A549 (cell line): ENCODE measurements around the gene ST6GAL1. TPM values are rescaled to one million over a fixed set of nuclear protein-coding genes. Genes with fewer than 3 reads are reported as not detected.
"Not testable (repeated sequence)": the region's sequence is repeated elsewhere in the genome, so short reads cannot be mapped to it uniquely, and the experiment has no call there.

Source experiments
- ATAC-seq, 2 experiments: fragments of 200-7000 bp in 1 of 2; fragments of >200 bp in 1 of 2; cut with Nextera tagmentation in 1 of 2; cut with Tn5 transposase in 1 of 2; 3 replicates each; pipeline versions ENCODE4 v1.8.0 to v1.9.1; 2018 to 2020; ENCODE audit warnings: mild to moderate bottlenecking in 1 of 2, moderate library complexity in 1 of 2
- CTCF ChIA-PET: fragments of 300-600 bp; sonication (Branson Sonifier 250); formaldehyde crosslinking; extraction: SDS; loops from one replicate; lab custom pipeline; 2021; ENCODE audit warnings: antibody characterized with exemption, inconsistent platforms; lab: Yijun Ruan, JAX
- POLR2A ChIA-PET: fragments of 350-600 bp; formaldehyde crosslinking; extraction: SDS; loops from one replicate; lab custom pipeline; 2021; ENCODE audit warnings: antibody characterized with exemption, inconsistent platforms; lab: Yijun Ruan, JAX
- DNase-seq, 2 experiments: peaks; one replicate each; pipeline versions ENCODE4 v3.0.0 to v3.0.0-alpha.2; 2011 to 2016; ENCODE audit warnings: low read depth in 1 of 2, low spot score in 1 of 2
- FAIRE-seq: peaks from 2 replicates; lab custom pipeline; 2011; peaks lifted over from hg19 to GRCh38; lab: Jason Lieb, UNC
- H3K27ac ChIP-seq, 2 experiments: fragments of >200 bp; sonication (Bioruptor Twin); formaldehyde crosslinking; 3 replicates each; pipeline ENCODE4 v1.5.1; 2016 to 2017
- H3K4me1 ChIP-seq: fragments of >200 bp; sonication (Bioruptor Twin); formaldehyde crosslinking; 3 replicates; pipeline ENCODE4 v1.6.1; 2016
- H3K4me2 ChIP-seq: fragments of >200 bp; sonication (Bioruptor Twin); formaldehyde crosslinking; 3 replicates; pipeline ENCODE4 v1.6.1; 2016
- H3K4me3 ChIP-seq: fragments of >200 bp; sonication (Bioruptor Twin); formaldehyde crosslinking; 3 replicates; pipeline ENCODE4 v1.5.1; 2016
- H3K9me3 ChIP-seq: fragments of >200 bp; sonication (Bioruptor Twin); formaldehyde crosslinking; 3 replicates; pipeline ENCODE4 v1.6.1; 2016
- CBX2 ChIP-seq: fragments of 200-600 bp; sonication (generic); IDR thresholded peaks from 2 replicates; pipeline ENCODE4 v1.6.1; 2016; ENCODE audit warnings: low read depth, mild to moderate bottlenecking, borderline replicate concordance
- CBX8 ChIP-seq: fragments of 200-600 bp; sonication (generic); IDR thresholded peaks from 2 replicates; pipeline ENCODE4 v1.6.1; 2016
- CEBPB ChIP-seq, 2 experiments: fragments of >200 bp in 1 of 2; sonication (Bioruptor Twin) in 1 of 2; formaldehyde crosslinking in 1 of 2; IDR thresholded peaks; 2 replicates each; pipeline ENCODE4 v1.6.1; 2012 to 2016
- CHD2 ChIP-seq: fragments of 150-350 bp; IDR thresholded peaks from 2 replicates; pipeline ENCODE4 v1.6.1; 2014; ENCODE audit warnings: low read length; ENCODE audit not compliant: partially characterized antibody
- EHF ChIP-seq: fragments of 250-450 bp; sonication (Bioruptor Pico); IDR thresholded peaks from 2 replicates; pipeline ENCODE4 v1.5.0; 2020; ENCODE audit warnings: mild to moderate bottlenecking
- HOXA7 ChIP-seq: fragments of 250-450 bp; sonication (Bioruptor Pico); IDR thresholded peaks from 2 replicates; pipeline ENCODE4 v1.5.0; 2020; ENCODE audit warnings: mild to moderate bottlenecking, moderate library complexity
- HOXB5 ChIP-seq: fragments of 250-450 bp; sonication (Bioruptor Pico); IDR thresholded peaks from 2 replicates; pipeline ENCODE4 v1.5.0; 2020; ENCODE audit warnings: mild to moderate bottlenecking, moderate library complexity
- KDM5A ChIP-seq: fragments of 200-600 bp; sonication (generic); IDR thresholded peaks from 2 replicates; pipeline ENCODE4 v1.6.1; 2016; ENCODE audit warnings: antibody characterized with exemption, mild to moderate bottlenecking
- NFE2L2 ChIP-seq: fragments of 150-350 bp; conservative IDR thresholded peaks from 2 replicates; pipeline ENCODE4 v1.6.1; 2014; ENCODE audit warnings: low read length
- PBX3 ChIP-seq: IDR thresholded peaks from 2 replicates; pipeline ENCODE4 v1.6.1; 2012
- RAD21 ChIP-seq, 2 experiments: fragments of >200 bp in 1 of 2; sonication (Bioruptor Twin) in 1 of 2; formaldehyde crosslinking in 1 of 2; IDR thresholded peaks in 1 of 2; conservative IDR thresholded peaks in 1 of 2; 2 replicates in 1 of 2; 3 replicates in 1 of 2; pipeline ENCODE4 v1.6.1; 2012 to 2018; ENCODE audit warnings: inconsistent platforms in 1 of 2
- REST ChIP-seq: fragments of 200-600 bp; sonication (generic); IDR thresholded peaks from 2 replicates; pipeline ENCODE4 v1.6.1; 2016; ENCODE audit warnings: antibody characterized with exemption, mild to moderate bottlenecking, moderate library complexity
- RNF2 ChIP-seq: fragments of 200-600 bp; sonication (generic); IDR thresholded peaks from 2 replicates; pipeline ENCODE4 v1.6.1; 2016; ENCODE audit warnings: low read depth, mild to moderate bottlenecking, antibody characterized with exemption, moderate library complexity, borderline replicate concordance
- TFCP2L1 ChIP-seq: fragments of 250-450 bp; sonication (Bioruptor Pico); IDR thresholded peaks from 2 replicates; pipeline ENCODE4 v1.5.0; 2021; ENCODE audit warnings: mild to moderate bottlenecking
- TP53 ChIP-seq: fragments of 250-450 bp; sonication (Bioruptor Pico); IDR thresholded peaks from 2 replicates; pipeline ENCODE4 v1.5.0; 2021; ENCODE audit warnings: mild to moderate bottlenecking, moderate library complexity
- WGBS: methylation state at CpG from one replicate; pipeline ENCODE4 v1.1.6; 2017; ENCODE audit errors: missing lambda C conversion rate; 5-methylcytosine and 5-hydroxymethylcytosine counted together
- polyA plus RNA-seq, 4 experiments: library from polyadenylated mRNA; depleted of rRNA in 3 of 4; stranded (reverse); fragments of >200 nt; fragmentation: RNase III in 1 of 4; extraction: RNeasy Plus Mini Kit Qiagen cat#74134 plus additional on column Dnase treatment in 1 of 4; gene quantifications; 2 replicates in 3 of 4; 3 replicates in 1 of 4; pipeline ENCODE4 v1.2.3, GENCODE V29; 2011 to 2017

ST6GAL1 gene
- polyA plus RNA-seq, 2 of the 4 experiments (the other 2 are of a cell fraction): 3.9 to 6.5 TPM

GRCh38 chr3:187000711-187001151 is 70.4 kb downstream of the ST6GAL1 start:
- ATAC-seq: no peak
- CTCF ChIA-PET: no interaction called here
- 77% methylated on average over 4 of the region's 4 CpGs for WGBS

GRCh38 chr3:187002915-187003314 is 72.6 kb downstream of the ST6GAL1 start:
- Histone ChIP-seq H3K4me3 (no peak overlapping the region), H3K4me1 (no peaks in the 10 kb centered on the region), H3K9me3 (no peaks in the 10 kb centered on the region), H3K4me2 (no peak overlapping the region), H3K27ac (no peak overlapping the region)
- TF ChIP-seq RNF2 (no peak), REST (no peak), NFE2L2 (no peak)
- 98% methylated on average over 4 of the region's 4 CpGs for WGBS
- CTCF ChIA-PET: no interaction called here
- ATAC-seq (no peak), DNase-seq (no peak), FAIRE-seq (no peak)
- POLR2A ChIA-PET: no interaction called here

More at GRCh38 chr3:187000711-187001151, 70.4 kb downstream of the ST6GAL1 start:
- Histone ChIP-seq H3K4me2 (no peak overlapping the region), H3K27ac (no peak overlapping the region), H3K4me3 (no peak overlapping the region), H3K9me3 (no peaks in the 10 kb centered on the region), H3K4me1 (no peaks in the 10 kb centered on the region)
- TF ChIP-seq RAD21 (conservative IDR thresholded peaks at IDR 0.05 in 1 of 2, IDR thresholded peaks at IDR 0.05 in 1 of 2) (no peak), NFE2L2 (no peak), PBX3 (no peak)
- FAIRE-seq (no peak), DNase-seq (no peak)
- POLR2A ChIA-PET: no interaction called here

GRCh38 chr3:187005827-187006481 is 75.6 kb downstream of the ST6GAL1 start:
- Histone ChIP-seq H3K4me1 (no peaks in the 10 kb centered on the region), H3K27ac (no peak overlapping the region), H3K9me3 (no peaks in the 10 kb centered on the region), H3K4me2 (no peak overlapping the region), H3K4me3 (no peak overlapping the region)
- 80% methylated on average over 3 of the region's 3 CpGs for WGBS
- ATAC-seq: no peak
- no peak for DNase-seq
- no peak for FAIRE-seq
- no peak for TF ChIP-seq HOXB5 (CRISPR knock-in tag)
- TF ChIP-seq CBX2: no peak
- no peak for TF ChIP-seq TP53 (CRISPR knock-in tag)
- no peak for TF ChIP-seq RAD21 (conservative IDR thresholded peaks at IDR 0.05 in 1 of 2, IDR thresholded peaks at IDR 0.05 in 1 of 2)
- ChIA-PET POLR2A (no interaction called here), CTCF (no interaction called here)

GRCh38 chr3:187006864-187007630 is 76.7 kb downstream of the ST6GAL1 start:
- Histone ChIP-seq H3K27ac (no peak overlapping the region), H3K9me3 (no peaks in the 10 kb centered on the region), H3K4me3 (no peak overlapping the region), H3K4me2 (no peak overlapping the region), H3K4me1 (no peaks in the 10 kb centered on the region)
- DNase-seq (no peak), ATAC-seq (no peak), FAIRE-seq (no peak)
- CTCF ChIA-PET: no interaction called here
- 56% methylated on average over 2 of the region's 2 CpGs for WGBS
- no peak for TF ChIP-seq CEBPB (IDR thresholded peaks at IDR 0.05)
- TF ChIP-seq KDM5A: no peak
- TF ChIP-seq RAD21 (conservative IDR thresholded peaks at IDR 0.05 in 1 of 2, IDR thresholded peaks at IDR 0.05 in 1 of 2): no peak
- TF ChIP-seq HOXB5 (CRISPR knock-in tag): no peak
- TF ChIP-seq TFCP2L1 (CRISPR knock-in tag): no peak
- no peak for TF ChIP-seq RNF2
- no peak for TF ChIP-seq EHF
- no peak for TF ChIP-seq HOXA7
- no peak for TF ChIP-seq CHD2
- TF ChIP-seq CBX8: no peak
- POLR2A ChIA-PET: no interaction called here

GRCh38 chr3:187010382-187010781 is 80.1 kb downstream of the ST6GAL1 start:
- FAIRE-seq, POLR2A ChIA-PET: not testable (repeated sequence)
- 77% methylated on average over 3 of the region's 3 CpGs for WGBS

More at GRCh38 chr3:187010382-187010781, 80.1 kb downstream of the ST6GAL1 start:
- H3K4me2 ChIP-seq, H3K4me1 ChIP-seq, H3K4me3 ChIP-seq, ATAC-seq, H3K27ac ChIP-seq, H3K9me3 ChIP-seq, DNase-seq, CTCF ChIA-PET: not testable (repeated sequence)
